Measurements from ENCODE around the gene HDGF.
"Not testable (repeated sequence)": the region's sequence is repeated elsewhere in the genome, so short reads cannot be mapped to it uniquely, and the experiment has no call there.

HDGF gene

DNA sequence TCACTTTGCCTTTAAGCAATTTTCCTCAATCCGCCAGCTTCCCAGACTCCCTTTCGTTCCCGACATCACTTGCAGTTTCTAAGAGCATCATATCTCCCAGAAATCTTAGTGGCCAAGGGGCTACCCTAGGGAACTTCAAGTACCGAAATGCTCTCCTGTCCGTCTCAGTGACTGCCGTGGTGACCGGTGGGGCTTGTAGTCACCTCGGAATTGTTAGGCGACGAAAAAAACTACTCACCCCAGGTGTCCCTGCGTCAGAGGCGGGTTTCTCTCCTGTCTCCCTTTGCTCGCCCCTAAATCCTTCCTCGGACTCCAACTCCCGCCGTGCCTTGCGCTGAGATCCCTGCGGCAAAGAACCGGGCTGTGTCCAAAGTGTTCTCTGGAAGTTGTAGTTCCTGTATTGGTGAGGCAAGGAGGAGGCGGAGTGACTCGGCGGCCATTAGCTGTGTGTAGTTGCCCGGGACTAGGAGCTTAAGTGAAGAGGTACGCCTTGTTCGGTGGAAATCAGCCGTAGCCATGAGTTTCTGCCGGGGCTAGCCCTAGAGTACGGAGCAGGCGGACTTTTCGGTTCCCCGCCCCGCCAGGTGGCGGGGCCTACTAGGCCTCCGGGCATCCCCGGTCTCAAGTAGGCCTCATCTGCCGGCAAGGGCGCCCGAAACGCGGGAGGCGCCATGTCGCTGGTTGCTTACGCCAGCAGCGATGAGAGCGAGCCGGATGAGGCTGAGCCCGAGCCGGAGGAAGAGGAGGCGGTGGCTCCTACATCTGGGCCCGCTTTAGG lies 15.8 kb upstream of the HDGF start, which contains the start of gene PRCC:
TSS of gene PRCC (plus strand) at position 435 of the 778 bp plus-strand sequence. CDS start at position 672, 237 bp downstream.
- Histone ChIP-seq H3K4me3 (ENCODE audit: low read length) (peak within 1 kb of the TSS; percentile 77), H3K27ac (ENCODE audit: low read length) (no peak within 1 kb of the TSS), H3K4me1 (ENCODE audit: control insufficient read depth, insufficient read depth, low read length) (no peaks in the 10 kb centered on the region), H3K27me3 (ENCODE audit: control insufficient read depth, insufficient read depth, low read length) (no peaks in the 10 kb centered on the region), H3K9me3 (ENCODE audit: control insufficient read depth, insufficient read depth, low read length) (no peaks in the 10 kb centered on the region), H3K36me3 (ENCODE audit: control insufficient read depth, insufficient read depth, low read length) (no peaks in the 10 kb centered on the region; the same call in 1 of the 2 replicates)
- no CpG with 5 or more reads among the region's 50 CpGs for WGBS (ENCODE audit: insufficient coverage, insufficient read length)
- DNase-seq (ENCODE audit: low read depth, low spot score) = peak; percentile 100

DNA sequence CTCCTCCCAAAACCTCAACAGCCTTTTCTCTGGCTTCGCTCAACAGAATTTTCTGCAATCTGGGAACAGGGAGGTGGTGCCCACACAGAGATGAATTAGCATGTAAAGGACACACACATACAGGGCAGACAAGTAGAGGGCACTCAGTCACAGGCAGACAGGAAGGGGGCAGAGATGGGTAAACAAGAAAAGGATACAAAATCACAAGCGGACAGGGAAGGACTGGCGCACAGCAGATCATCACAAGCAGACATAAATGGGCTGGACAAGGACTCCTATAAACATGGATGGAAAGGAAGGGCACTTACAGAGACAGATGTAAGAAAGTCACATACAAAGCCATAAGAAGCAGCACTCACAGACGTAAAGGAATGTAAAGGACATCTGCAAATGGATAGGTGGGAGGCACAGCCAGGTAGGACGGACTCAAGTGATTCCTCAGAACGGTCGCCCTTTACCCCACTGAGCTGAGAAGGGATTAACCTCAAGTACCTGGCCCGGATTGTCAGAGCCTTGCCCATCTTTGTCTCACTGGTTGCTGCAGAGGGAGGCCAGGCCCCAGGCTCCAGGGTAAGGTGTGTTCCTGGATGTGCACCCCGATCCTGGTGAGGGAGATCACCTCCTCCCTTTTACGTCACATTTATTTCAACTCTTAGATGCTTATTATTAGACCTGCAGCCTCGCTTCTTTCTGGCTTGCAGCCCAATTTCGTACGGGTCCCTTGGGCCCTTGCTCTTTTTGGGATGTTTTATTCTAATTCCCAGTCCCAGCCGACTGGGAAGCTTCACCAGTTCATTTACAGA lies 15.0 kb upstream of the HDGF start:
- DNase-seq (ENCODE audit: low read depth, low spot score) = no peak
- Histone ChIP-seq H3K4me3 (ENCODE audit: low read length) (peak overlapping the region; percentile 49; the same call in 1 of the 2 replicates), H3K36me3 (ENCODE audit: control insufficient read depth, insufficient read depth, low read length) (no peaks in the 10 kb centered on the region; the same call in 1 of the 2 replicates), H3K4me1 (ENCODE audit: control insufficient read depth, insufficient read depth, low read length) (no peaks in the 10 kb centered on the region), H3K27ac (ENCODE audit: low read length) (no peak overlapping the region), H3K9me3 (ENCODE audit: control insufficient read depth, insufficient read depth, low read length) (no peaks in the 10 kb centered on the region), H3K27me3 (ENCODE audit: control insufficient read depth, insufficient read depth, low read length) (no peaks in the 10 kb centered on the region)
- WGBS (ENCODE audit: insufficient coverage, insufficient read length) = no CpG with 5 or more reads among the region's 14 CpGs

DNA sequence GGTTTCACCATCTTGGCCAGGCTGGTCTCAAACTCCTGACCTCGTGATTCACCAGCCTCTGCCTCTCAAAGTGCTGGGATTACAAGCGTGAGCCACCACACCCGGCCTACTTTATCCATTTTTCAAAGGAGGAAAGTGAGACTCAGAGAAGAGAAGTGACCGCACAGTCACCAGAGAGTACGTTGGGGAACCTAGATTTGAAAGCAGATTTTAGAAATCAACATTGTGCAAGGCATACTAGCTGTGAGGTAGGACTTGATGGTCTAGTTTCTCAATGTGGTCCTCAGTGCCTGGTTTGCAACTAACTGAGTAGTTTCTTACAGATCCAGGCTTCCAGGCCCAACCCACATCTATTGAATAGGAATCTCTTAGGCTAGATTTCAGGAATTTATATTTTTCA lies 14.2 kb upstream of the HDGF start:
- H3K27me3 ChIP-seq (ENCODE audit: control insufficient read depth, insufficient read depth, low read length) = no peaks in the 10 kb centered on the region
- H3K9me3 ChIP-seq (ENCODE audit: control insufficient read depth, insufficient read depth, low read length) = no peaks in the 10 kb centered on the region
- no peak overlapping the region for H3K4me3 ChIP-seq (ENCODE audit: low read length)
- H3K27ac ChIP-seq (ENCODE audit: low read length) = no peak overlapping the region
- no peaks in the 10 kb centered on the region for H3K4me1 ChIP-seq (ENCODE audit: control insufficient read depth, insufficient read depth, low read length)
- no CpG with 5 or more reads among the region's 5 CpGs for WGBS (ENCODE audit: insufficient coverage, insufficient read length)
- no peak for DNase-seq (ENCODE audit: low read depth, low spot score)
- H3K36me3 ChIP-seq (ENCODE audit: control insufficient read depth, insufficient read depth, low read length) = no peaks in the 10 kb centered on the region

DNA sequence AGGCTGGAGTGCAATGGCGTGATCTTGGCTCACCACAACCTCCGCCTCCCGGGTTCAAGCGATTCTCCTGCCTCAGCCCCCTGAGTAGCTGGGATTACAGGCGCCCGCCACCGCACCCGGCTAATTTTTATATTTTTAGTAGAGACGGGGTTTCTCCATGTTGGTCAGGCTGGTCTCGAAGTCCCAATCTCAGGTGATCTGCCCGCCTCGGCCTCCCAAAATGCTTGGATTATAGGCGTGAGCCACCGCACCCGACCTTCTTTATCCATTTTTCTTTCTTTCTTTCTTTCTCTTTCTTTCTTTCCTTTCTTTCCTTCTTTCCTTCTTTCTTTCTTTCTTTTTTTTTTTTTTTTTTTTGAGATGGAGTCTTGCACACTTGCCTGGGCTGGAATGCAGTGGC lies 13.7 kb upstream of the HDGF start:
- not testable (repeated sequence) for H3K36me3 ChIP-seq (ENCODE audit: control insufficient read depth, insufficient read depth, low read length); H3K4me3 ChIP-seq (ENCODE audit: low read length); H3K27me3 ChIP-seq (ENCODE audit: control insufficient read depth, insufficient read depth, low read length); H3K27ac ChIP-seq (ENCODE audit: low read length); H3K4me1 ChIP-seq (ENCODE audit: control insufficient read depth, insufficient read depth, low read length); H3K9me3 ChIP-seq (ENCODE audit: control insufficient read depth, insufficient read depth, low read length); DNase-seq (ENCODE audit: low read depth, low spot score)
- no CpG with 5 or more reads among the region's 15 CpGs for WGBS (ENCODE audit: insufficient coverage, insufficient read length)

DNA sequence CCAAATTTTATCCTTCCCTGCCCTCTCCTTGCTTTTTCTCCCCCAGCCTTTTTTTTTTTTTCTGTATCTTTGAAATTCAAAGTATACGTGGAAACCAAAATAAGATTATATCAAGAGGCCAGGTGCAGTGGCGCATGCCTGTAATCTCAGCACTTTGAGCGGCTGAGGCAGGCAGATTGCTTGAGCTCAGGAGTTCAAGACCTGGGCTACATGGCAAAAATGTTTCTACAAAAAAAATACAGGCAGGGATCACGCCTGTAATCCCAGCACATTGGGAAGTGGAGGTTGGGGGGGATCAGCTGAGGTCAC lies 9.3 kb upstream of the HDGF start:
- Histone ChIP-seq H3K4me1 (ENCODE audit: control insufficient read depth, insufficient read depth, low read length) (no peaks in the 10 kb centered on the region), H3K4me3 (ENCODE audit: low read length) (no peak overlapping the region), H3K27ac (ENCODE audit: low read length) (no peak overlapping the region), H3K27me3 (ENCODE audit: control insufficient read depth, insufficient read depth, low read length) (no peaks in the 10 kb centered on the region), H3K36me3 (ENCODE audit: control insufficient read depth, insufficient read depth, low read length) (no peaks in the 10 kb centered on the region), H3K9me3 (ENCODE audit: control insufficient read depth, insufficient read depth, low read length) (no peaks in the 10 kb centered on the region)
- DNase-seq (ENCODE audit: low read depth, low spot score) = no peak
- no CpG with 5 or more reads among the region's 4 CpGs for WGBS (ENCODE audit: insufficient coverage, insufficient read length)

DNA sequence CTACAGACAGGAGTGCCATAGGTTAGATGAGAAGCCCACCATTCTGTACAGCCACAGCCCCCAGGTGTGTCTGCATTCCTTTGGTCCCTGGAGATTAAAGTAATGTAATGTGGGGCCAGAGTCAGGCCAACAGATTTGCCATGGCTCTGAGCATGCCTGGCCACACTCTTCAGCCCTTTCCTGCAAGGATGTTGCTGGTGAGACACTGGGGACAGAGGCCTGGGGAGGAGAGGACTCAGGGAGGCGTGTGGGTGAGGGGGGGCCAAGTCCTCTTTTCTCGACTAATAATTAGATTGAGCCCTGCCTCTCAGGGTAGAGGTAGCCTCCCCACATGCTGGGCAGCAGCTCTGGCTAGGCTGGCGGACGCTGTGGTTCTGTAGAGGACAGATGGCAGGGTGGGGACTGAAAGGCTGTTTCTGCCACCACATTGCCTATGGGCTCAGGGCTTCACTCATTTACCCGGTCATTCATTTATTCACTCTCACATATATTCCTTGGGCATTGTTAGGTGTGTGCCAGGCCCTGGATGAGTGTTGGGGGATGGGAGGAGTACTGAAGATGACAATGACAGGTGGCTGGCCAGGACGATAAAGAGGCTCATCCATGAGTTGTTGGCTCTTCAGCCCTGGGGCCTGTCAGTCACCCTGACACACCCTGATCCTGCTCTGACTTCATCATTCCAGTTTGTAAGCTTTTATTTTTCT lies 8.8 kb upstream of the HDGF start:
- no peak overlapping the region for H3K27ac ChIP-seq (ENCODE audit: low read length)
- H3K9me3 ChIP-seq (ENCODE audit: control insufficient read depth, insufficient read depth, low read length) = no peaks in the 10 kb centered on the region
- H3K36me3 ChIP-seq (ENCODE audit: control insufficient read depth, insufficient read depth, low read length) = no peaks in the 10 kb centered on the region
- no peak overlapping the region for H3K4me3 ChIP-seq (ENCODE audit: low read length)
- H3K4me1 ChIP-seq (ENCODE audit: control insufficient read depth, insufficient read depth, low read length) = no peaks in the 10 kb centered on the region
- H3K27me3 ChIP-seq (ENCODE audit: control insufficient read depth, insufficient read depth, low read length) = no peaks in the 10 kb centered on the region
- DNase-seq (ENCODE audit: low read depth, low spot score) = no peak
- WGBS (ENCODE audit: insufficient coverage, insufficient read length) = no CpG with 5 or more reads among the region's 6 CpGs

DNA sequence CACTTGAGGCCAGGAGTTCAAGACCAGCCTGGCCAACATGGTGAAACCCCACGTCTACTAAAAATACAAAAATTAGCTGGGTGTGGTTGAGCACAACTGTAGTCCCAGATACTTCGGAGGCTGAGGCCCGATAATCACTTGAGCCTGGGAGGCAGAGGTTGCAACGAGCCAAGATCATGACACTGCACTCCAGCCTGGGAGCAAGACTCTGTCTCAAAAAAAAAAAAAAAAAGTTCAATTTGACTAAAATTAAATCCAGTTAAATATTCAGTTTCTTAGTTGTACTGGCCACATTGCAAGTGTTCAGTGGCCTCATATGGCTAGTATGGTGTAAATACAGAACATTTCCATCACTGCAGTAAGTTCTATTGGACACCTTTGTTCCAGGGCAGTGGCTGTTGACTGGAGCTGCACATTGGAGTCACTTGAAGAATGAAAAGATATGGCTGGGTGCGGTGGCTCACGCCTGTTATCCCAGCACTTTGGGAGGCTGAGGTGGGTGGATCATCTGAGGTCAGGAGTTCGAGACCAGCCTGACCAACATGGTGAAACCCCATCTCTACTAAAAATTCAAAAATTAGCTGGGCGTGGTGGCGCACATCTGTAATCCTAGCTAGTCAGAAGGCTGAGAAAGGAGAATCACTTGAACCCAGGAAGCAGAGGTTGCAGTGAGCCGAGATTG lies 6.2 kb upstream of the HDGF start:
- H3K4me1 ChIP-seq (ENCODE audit: control insufficient read depth, insufficient read depth, low read length); H3K27ac ChIP-seq (ENCODE audit: low read length); H3K27me3 ChIP-seq (ENCODE audit: control insufficient read depth, insufficient read depth, low read length); H3K36me3 ChIP-seq (ENCODE audit: control insufficient read depth, insufficient read depth, low read length); H3K4me3 ChIP-seq (ENCODE audit: low read length); H3K9me3 ChIP-seq (ENCODE audit: control insufficient read depth, insufficient read depth, low read length); DNase-seq (ENCODE audit: low read depth, low spot score): not testable (repeated sequence)
- WGBS (ENCODE audit: insufficient coverage, insufficient read length) = no CpG with 5 or more reads among the region's 10 CpGs

DNA sequence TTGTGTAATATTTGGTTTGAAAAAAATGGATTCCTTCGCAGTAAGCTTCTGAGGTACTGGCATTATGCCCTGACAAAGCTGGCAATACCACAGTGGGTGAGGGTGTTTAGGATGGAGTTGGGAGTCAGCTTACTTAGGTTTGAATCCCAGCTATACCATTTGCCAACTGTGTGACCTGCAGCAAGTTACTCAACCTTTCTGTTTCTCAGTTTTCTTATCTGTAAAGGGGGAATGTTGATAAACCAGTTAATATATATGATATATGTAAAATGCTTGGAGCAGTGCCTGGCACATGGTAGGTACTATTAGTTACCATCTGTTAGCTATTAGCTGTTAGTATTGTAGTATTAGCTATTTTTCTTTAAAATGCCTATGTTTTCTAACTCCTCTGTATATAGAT lies 4.9 kb upstream of the HDGF start:
- no peak for DNase-seq (ENCODE audit: low read depth, low spot score)
- Histone ChIP-seq H3K36me3 (ENCODE audit: control insufficient read depth, insufficient read depth, low read length) (no peaks in the 10 kb centered on the region), H3K9me3 (ENCODE audit: control insufficient read depth, insufficient read depth, low read length) (no peaks in the 10 kb centered on the region), H3K4me1 (ENCODE audit: control insufficient read depth, insufficient read depth, low read length) (no peaks in the 10 kb centered on the region), H3K27me3 (ENCODE audit: control insufficient read depth, insufficient read depth, low read length) (no peaks in the 10 kb centered on the region), H3K27ac (ENCODE audit: low read length) (no peak overlapping the region), H3K4me3 (ENCODE audit: low read length) (no peak overlapping the region)
- 100% methylated on average over 1 of the region's 1 CpG for WGBS (ENCODE audit: insufficient coverage, insufficient read length)

DNA sequence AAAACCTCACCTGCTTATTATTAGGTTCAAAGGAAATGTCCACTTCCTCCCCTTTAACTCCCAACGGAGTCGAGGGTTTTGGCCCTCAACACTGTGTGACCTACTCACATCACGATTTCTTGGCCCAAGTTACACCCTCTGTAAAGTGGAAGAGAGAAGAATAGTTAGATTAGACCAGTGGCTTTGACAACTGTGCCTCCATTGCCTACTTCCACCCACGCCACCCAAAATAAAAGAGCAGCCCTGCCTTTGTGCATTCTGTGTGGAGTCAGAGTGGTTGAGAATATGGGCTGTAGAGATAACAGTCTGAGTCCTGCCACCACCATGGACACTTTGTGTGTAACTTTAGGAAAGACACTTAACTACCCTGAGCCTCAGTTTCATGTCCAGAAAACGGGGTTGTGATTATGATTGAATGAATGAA lies 4.1 kb upstream of the HDGF start:
- Histone ChIP-seq H3K27ac (ENCODE audit: low read length) (no peak overlapping the region), H3K9me3 (ENCODE audit: control insufficient read depth, insufficient read depth, low read length) (no peaks in the 10 kb centered on the region), H3K27me3 (ENCODE audit: control insufficient read depth, insufficient read depth, low read length) (no peaks in the 10 kb centered on the region), H3K36me3 (ENCODE audit: control insufficient read depth, insufficient read depth, low read length) (no peaks in the 10 kb centered on the region), H3K4me1 (ENCODE audit: control insufficient read depth, insufficient read depth, low read length) (no peaks in the 10 kb centered on the region), H3K4me3 (ENCODE audit: low read length) (no peak overlapping the region)
- WGBS (ENCODE audit: insufficient coverage, insufficient read length) = no CpG with 5 or more reads among the region's 5 CpGs
- DNase-seq (ENCODE audit: low read depth, low spot score) = no peak

DNA sequence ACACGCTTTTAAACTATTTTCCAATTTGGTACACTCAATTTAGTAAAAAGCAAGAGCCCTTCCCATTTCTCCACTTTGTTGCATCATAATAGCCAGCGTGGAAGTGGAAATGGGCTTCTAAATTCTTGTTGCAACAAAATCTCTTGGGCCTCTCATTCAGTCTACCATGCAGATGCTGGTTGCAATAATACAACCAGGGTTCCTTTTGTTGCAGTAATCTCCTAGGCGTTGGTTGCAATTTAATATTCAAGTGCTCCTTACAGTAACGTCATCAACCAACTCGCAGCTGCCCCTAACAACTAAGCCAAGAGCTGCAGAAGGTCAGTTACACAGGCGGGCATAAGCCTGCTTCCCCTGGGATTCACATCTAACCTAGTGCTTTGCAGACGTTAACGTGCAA lies 2.7 kb upstream of the HDGF start:
- Histone ChIP-seq H3K4me1 (ENCODE audit: control insufficient read depth, insufficient read depth, low read length) (peaks cover 4% of the 10 kb centered on the region; the same call in 1 of the 2 replicates), H3K27me3 (ENCODE audit: control insufficient read depth, insufficient read depth, low read length) (no peaks in the 10 kb centered on the region), H3K36me3 (ENCODE audit: control insufficient read depth, insufficient read depth, low read length) (no peaks in the 10 kb centered on the region), H3K4me3 (ENCODE audit: low read length) (no peak overlapping the region), H3K27ac (ENCODE audit: low read length) (no peak overlapping the region), H3K9me3 (ENCODE audit: control insufficient read depth, insufficient read depth, low read length) (no peaks in the 10 kb centered on the region)
- WGBS (ENCODE audit: insufficient coverage, insufficient read length) = no CpG with 5 or more reads among the region's 8 CpGs
- DNase-seq (ENCODE audit: low read depth, low spot score) = no peak
